Measurements from ENCODE around the gene MAPK6. TPM values are rescaled to one million over a fixed set of nuclear protein-coding genes. Genes with fewer than 3 reads are reported as not detected.
A peak's percentile ranks its signal among the peaks of the same experiment; 100 is the strongest.

MAPK6 gene
- total and polyA plus RNA-seq, 2 of the 4 experiments (the other 2 are of a cell fraction): 22.6 to 60.6 TPM

DNA sequence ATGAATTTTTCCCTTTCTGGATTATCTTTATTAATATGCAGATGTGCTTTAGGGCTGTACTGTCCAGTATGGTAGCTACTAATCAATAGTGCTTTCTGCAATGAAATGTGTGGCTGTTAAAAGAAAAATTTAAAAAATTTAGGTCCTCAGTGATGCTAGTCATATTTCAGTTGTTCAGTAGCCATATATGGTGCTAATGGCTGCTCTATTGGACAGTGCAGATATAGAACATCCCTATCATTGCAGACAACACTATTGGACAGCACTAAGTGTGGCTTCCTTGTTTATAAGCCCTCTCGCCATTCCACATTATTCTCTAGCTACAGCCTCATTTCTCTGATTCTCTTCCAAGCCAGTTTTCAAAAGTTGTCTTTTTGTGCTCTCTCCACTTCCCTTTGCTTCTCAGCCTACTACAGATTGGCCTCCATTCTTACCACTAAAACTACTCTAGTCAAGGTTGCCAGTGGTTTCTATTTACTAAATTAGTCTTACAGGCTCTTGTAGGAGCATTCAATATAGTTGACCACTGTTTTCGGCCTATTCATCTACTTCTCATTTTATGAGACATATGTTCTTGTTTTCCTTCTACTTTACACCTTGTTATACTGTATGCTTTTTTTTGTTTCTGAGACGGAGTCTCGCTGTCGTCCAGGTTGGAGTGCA, 9.5 kb downstream of the MAPK6 start:
- Histone ChIP-seq H3K27ac (ENCODE audit: insufficient read depth, low read length) (no peak overlapping the region), H3K18ac (ENCODE audit: low read depth, low read length) (no peak overlapping the region), H4K91ac (ENCODE audit: insufficient read depth, low read depth, low read length) (no peak overlapping the region), H2BK120ac (ENCODE audit: low read depth, low read length) (no peak overlapping the region), H2AFZ (replicated peaks; ENCODE audit: low read length, poor library complexity) (no peak overlapping the region), H3K14ac (replicated peaks; ENCODE audit: low read depth, low read length) (0 out of 2 replicates have a peak overlapping the region, but pooled peaks have one; percentile 8), H3K4me2 (ENCODE audit: low read depth, low read length) (no peak overlapping the region), H3K4me1 (ENCODE audit: control insufficient read depth, insufficient read depth, low read length) (0 out of 2 replicates have a peak, but pooled peaks cover 3% of the 10 kb centered on the region), H2AK9ac (replicated peaks; ENCODE audit: low read depth, low read length, poor library complexity) (no peak overlapping the region), H3K9ac (ENCODE audit: low read depth, low read length) (no peak overlapping the region), H3K36me3 (ENCODE audit: control insufficient read depth, insufficient read depth, low read length) (peaks cover 3% of the 10 kb centered on the region), H2AK5ac (ENCODE audit: low read depth, low read length) (no peak overlapping the region), H2BK15ac (ENCODE audit: low read depth, low read length) (no peak overlapping the region), H3K23ac (ENCODE audit: low read depth, low read length) (no peak overlapping the region; the same call in none of the 2 replicates), H3K56ac (ENCODE audit: extremely low read depth, insufficient read depth, low read length) (no peak overlapping the region), H3K79me1 (ENCODE audit: low read depth in 1 of 2, low read length in 2 of 2) (peaks cover 0 to 54% of the 10 kb centered on the region in 2 experiments; a peak in 2 of 4 replicates), H3K9me1 (ENCODE audit: insufficient read depth, low read length) (peaks cover 3% of the 10 kb centered on the region; the same call in 1 of the 2 replicates), H3K27me3 (ENCODE audit: control insufficient read depth, insufficient read depth, low read length) (no peaks in the 10 kb centered on the region), H2BK5ac (ENCODE audit: low read depth, low read length, poor library complexity, severe bottlenecking) (peak overlapping the region; percentile 29), H3K4ac (ENCODE audit: low read depth, low read length) (no peak overlapping the region), H4K5ac (ENCODE audit: low read depth, low read length) (no peak overlapping the region), H4K8ac (ENCODE audit: low read depth in 2 of 2, low read length in 2 of 2) (no peak overlapping the region), H4K20me1 (ENCODE audit: insufficient read depth, low read length) (peaks cover 76% of the 10 kb centered on the region), H3K9me3 (ENCODE audit: control insufficient read depth, insufficient read depth, low read length) (no peaks in the 10 kb centered on the region), H2BK20ac (ENCODE audit: low read depth, low read length) (no peak overlapping the region), H3K4me3 (ENCODE audit: insufficient read depth, low read depth, low read length) (no peak overlapping the region)
- intact Hi-C loops (cut with micrococcal nuclease): no loop called here
- no CpG with 5 or more reads among the region's 5 CpGs for whole genome bisulfite sequencing, 2 experiments (ENCODE audit: extremely low coverage in 2 of 2, insufficient read length in 1 of 2)
- ChIA-PET CTCF (interaction anchor here (1.0 to 1.4 kb wide), 2 partner anchors 14 to 49 kb away, joined by 4 read pairs; no protein-coding TSS in a partner anchor), POLR2A (ENCODE audit: unreplicated experiment) (no interaction called here)
- no peak for DNase-seq
- BruUV-seq (replicated peaks): no TSS peak
- in situ Hi-C loops (cut with MboI; ENCODE audit: low sequenced_read_pairs): no loop called here
- dilution Hi-C loops (cut with HindIII; ENCODE audit: low sequenced_read_pairs, unreplicated experiment): no loop called here
- ATAC-seq (ENCODE audit: low read depth): peak; percentile 66; the same call in 1 of the 2 replicates
- TF ChIP-seq MAZ (IDR thresholded peaks at IDR 0.05; ENCODE audit: borderline replicate concordance, low read depth, low read length) (no peak), FOS (IDR thresholded peaks at IDR 0.05; ENCODE audit: low read depth, low read length) (no peak), RCOR1 (IDR thresholded peaks at IDR 0.05; ENCODE audit: insufficient replicate concordance, low read length) (no peak), SMC3 (IDR thresholded peaks at IDR 0.05; ENCODE audit: low read depth, low read length) (no peak), RAD21 (IDR thresholded peaks at IDR 0.05; ENCODE audit: low read length) (no peak), CHD1 (IDR thresholded peaks at IDR 0.05; ENCODE audit: low read depth, low read length) (no peak), CEBPB (IDR thresholded peaks at IDR 0.05; ENCODE audit: low read depth, low read length) (no peak), MXI1 (IDR thresholded peaks at IDR 0.05; ENCODE audit: borderline replicate concordance, low read depth, low read length) (no peak), BHLHE40 (IDR thresholded peaks at IDR 0.05; ENCODE audit: low read depth, low read length) (no peak), MAFK (IDR thresholded peaks at IDR 0.05; ENCODE audit: low read depth, low read length) (no peak), NFE2L2 (IDR thresholded peaks at IDR 0.05; ENCODE audit: low read depth, low read length) (no peak), RFX5 (IDR thresholded peaks at IDR 0.05; ENCODE audit: low read depth, low read length) (no peak)
- TF ChIP-seq, protein P1, sequence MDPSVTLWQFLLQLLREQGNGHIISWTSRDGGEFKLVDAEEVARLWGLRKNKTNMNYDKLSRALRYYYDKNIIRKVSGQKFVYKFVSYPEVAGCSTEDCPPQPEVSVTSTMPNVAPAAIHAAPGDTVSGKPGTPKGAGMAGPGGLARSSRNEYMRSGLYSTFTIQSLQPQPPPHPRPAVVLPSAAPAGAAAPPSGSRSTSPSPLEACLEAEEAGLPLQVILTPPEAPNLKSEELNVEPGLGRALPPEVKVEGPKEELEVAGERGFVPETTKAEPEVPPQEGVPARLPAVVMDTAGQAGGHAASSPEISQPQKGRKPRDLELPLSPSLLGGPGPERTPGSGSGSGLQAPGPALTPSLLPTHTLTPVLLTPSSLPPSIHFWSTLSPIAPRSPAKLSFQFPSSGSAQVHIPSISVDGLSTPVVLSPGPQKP (IDR thresholded peaks at IDR 0.05; ENCODE audit: borderline replicate concordance, low read depth, low read length): no peak
- TF ChIP-seq, protein P2, sequence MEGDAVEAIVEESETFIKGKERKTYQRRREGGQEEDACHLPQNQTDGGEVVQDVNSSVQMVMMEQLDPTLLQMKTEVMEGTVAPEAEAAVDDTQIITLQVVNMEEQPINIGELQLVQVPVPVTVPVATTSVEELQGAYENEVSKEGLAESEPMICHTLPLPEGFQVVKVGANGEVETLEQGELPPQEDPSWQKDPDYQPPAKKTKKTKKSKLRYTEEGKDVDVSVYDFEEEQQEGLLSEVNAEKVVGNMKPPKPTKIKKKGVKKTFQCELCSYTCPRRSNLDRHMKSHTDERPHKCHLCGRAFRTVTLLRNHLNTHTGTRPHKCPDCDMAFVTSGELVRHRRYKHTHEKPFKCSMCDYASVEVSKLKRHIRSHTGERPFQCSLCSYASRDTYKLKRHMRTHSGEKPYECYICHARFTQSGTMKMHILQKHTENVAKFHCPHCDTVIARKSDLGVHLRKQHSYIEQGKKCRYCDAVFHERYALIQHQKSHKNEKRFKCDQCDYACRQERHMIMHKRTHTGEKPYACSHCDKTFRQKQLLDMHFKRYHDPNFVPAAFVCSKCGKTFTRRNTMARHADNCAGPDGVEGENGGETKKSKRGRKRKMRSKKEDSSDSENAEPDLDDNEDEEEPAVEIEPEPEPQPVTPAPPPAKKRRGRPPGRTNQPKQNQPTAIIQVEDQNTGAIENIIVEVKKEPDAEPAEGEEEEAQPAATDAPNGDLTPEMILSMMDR (conservative IDR thresholded peaks at IDR 0.05; ENCODE audit: low read depth, low read length): no peak
- TF ChIP-seq, protein P3, sequence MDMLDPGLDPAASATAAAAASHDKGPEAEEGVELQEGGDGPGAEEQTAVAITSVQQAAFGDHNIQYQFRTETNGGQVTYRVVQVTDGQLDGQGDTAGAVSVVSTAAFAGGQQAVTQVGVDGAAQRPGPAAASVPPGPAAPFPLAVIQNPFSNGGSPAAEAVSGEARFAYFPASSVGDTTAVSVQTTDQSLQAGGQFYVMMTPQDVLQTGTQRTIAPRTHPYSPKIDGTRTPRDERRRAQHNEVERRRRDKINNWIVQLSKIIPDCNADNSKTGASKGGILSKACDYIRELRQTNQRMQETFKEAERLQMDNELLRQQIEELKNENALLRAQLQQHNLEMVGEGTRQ (IDR thresholded peaks at IDR 0.05; ENCODE audit: low read depth, low read length): no peak

Data from IMR-90 (cell line).